IgD-negative memory B cell (primary cell): ENCODE measurements around the gene TRAP1. TPM values are rescaled to one million over a fixed set of nuclear protein-coding genes. Genes with fewer than 3 reads are reported as not detected.
A peak's percentile ranks its signal among the peaks of the same experiment; 100 is the strongest.

Source experiments
- H3K27ac Mint-ChIP-seq, 3 donors: one replicate each; pipeline ENCODE4 v1.8.0; 2020 to 2022; ENCODE audit warnings: mild to moderate bottlenecking in 3 of 3, mixed read lengths in 3 of 3, moderate library complexity in 1 of 3
- H3K27me3 Mint-ChIP-seq: one replicate; pipeline ENCODE4 v1.8.0; 2021; ENCODE audit warnings: mixed read lengths
- H3K36me3 Mint-ChIP-seq: one replicate; pipeline ENCODE4 v1.8.0; 2020; ENCODE audit warnings: mild to moderate bottlenecking, mixed read lengths
- H3K4me1 Mint-ChIP-seq, 3 donors: one replicate each; pipeline ENCODE4 v1.8.0; 2020 to 2022; ENCODE audit warnings: mixed read lengths in 3 of 3, mild to moderate bottlenecking in 1 of 3
- H3K4me3 Mint-ChIP-seq, 4 donors: one replicate each; pipeline ENCODE4 v1.8.0; 2020 to 2022; ENCODE audit warnings: mild to moderate bottlenecking in 4 of 4, mixed read lengths in 4 of 4, moderate library complexity in 3 of 4
- H3K9me3 Mint-ChIP-seq, 3 donors: one replicate each; pipeline ENCODE4 v1.8.0; 2020 to 2021; ENCODE audit warnings: mixed read lengths in 3 of 3, mild to moderate bottlenecking in 1 of 3
- polyA plus RNA-seq: library from polyadenylated mRNA; unstranded; fragments of 300-500 nt; fragmentation: Illumina TruSeq; gene quantifications from one replicate; pipeline ENCODE4 v1.2.3, GENCODE V29; 2021

Gene TRAP1
- polyA plus RNA-seq, 1 donor from 2014 or later = 62.7 TPM

DNA sequence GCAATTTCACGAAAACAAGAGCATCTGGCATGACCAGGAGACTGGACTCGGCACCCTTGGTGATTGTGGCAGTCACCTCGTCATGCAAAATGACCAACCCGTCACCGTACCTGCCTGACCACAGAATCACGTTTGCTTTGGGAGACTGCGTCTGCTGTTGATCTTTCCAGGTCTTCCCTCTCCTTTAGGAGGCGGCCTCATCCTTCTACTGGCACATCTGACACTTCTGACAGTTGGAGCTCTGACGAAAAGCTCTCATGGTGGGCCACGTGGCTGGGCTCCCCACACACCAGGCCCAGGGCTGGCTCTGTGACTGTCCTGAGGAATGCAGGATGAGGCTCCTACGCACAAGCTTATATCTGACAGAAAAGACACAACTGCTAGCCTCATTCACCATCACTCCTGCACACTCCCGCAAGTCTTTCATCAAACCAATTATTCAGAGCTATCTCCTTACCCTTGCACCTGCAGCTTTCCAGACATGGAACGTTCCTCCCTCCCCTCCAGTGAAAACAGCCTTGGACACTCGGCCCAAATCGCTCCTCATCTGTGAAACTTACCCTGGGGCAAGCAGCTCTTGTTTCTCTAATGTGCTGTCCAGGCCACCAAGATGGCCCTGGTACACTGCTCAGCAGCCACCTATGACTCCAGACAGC, 3.6 kb downstream of the TRAP1 start:
- Mint-ChIP-seq H3K4me1 (peaks cover 17 to 27% (median 23%) of the 10 kb centered on the region in 3 donors), H3K9me3 (no peaks in the 10 kb centered on the region), H3K36me3 (no peaks in the 10 kb centered on the region), H3K27me3 (no peaks in the 10 kb centered on the region), H3K4me3 (peak overlapping the region in 2 of 4 donors; percentile 40 to 49), H3K27ac (peak overlapping the region in 1 of 3 donors; percentile 74)

DNA sequence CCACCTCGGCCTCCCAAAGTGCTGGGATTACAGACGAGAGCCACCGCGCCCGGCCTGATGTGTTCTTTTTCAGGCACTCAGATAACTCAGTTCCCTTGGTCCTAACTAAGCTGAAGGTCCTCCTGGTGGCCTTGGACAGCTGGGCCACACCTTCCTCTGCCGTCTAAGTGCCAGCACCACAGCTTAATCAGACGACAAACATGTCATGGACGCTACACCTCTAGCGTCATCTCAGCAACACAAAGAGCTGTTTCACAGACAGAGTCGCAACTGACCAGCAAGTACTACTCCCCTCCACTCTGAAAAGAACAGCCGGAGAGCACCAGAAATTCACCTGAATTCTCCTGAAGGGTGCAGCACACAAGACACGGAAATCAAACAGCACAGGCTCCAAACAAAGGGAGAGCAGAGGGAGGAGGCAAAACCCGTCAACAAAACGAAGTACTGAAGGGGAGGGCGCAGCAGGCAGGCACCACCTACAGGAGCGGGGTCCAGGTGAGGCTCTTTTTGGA, 4.4 kb downstream of the TRAP1 start:
- Mint-ChIP-seq H3K4me1 (peaks cover 14 to 25% (median 20%) of the 10 kb centered on the region in 3 donors), H3K36me3 (no peaks in the 10 kb centered on the region), H3K27ac (no peak overlapping the region), H3K4me3 (peak overlapping the region in 2 of 4 donors; percentile 4 to 47), H3K9me3 (no peaks in the 10 kb centered on the region), H3K27me3 (no peaks in the 10 kb centered on the region)

- Mint-ChIP-seq H3K9me3 (no peaks in the 10 kb centered on the region), H3K36me3 (peaks cover 4% of the 10 kb centered on the region), H3K4me3 (no peak overlapping the region), H3K27me3 (no peaks in the 10 kb centered on the region), H3K4me1 (peaks cover 2 to 4% (median 4%) of the 10 kb centered on the region in 3 donors), H3K27ac (no peak overlapping the region)
Measured at GRCh38 chr16:3706253-3707012, 10.9 kb downstream of the TRAP1 start.

- Mint-ChIP-seq H3K9me3 (no peaks in the 10 kb centered on the region), H3K27me3 (no peaks in the 10 kb centered on the region), H3K36me3 (peaks cover 5% of the 10 kb centered on the region), H3K4me1 (peaks cover 4 to 6% (median 5%) of the 10 kb centered on the region in 3 donors), H3K27ac (no peak overlapping the region), H3K4me3 (no peak overlapping the region)
Measured at GRCh38 chr16:3702082-3702481, 15.2 kb downstream of the TRAP1 start.

- peak overlapping the region in 1 of 4 donors; percentile 41 for H3K4me3 Mint-ChIP-seq
- no peak overlapping the region for H3K27ac Mint-ChIP-seq
- peaks cover 5% of the 10 kb centered on the region for H3K36me3 Mint-ChIP-seq
- H3K9me3 Mint-ChIP-seq = no peaks in the 10 kb centered on the region
- H3K27me3 Mint-ChIP-seq = no peaks in the 10 kb centered on the region
- peaks cover 4 to 6% (median 5%) of the 10 kb centered on the region in 3 donors for H3K4me1 Mint-ChIP-seq
Measured at GRCh38 chr16:3701531-3701930, 15.8 kb downstream of the TRAP1 start.

DNA sequence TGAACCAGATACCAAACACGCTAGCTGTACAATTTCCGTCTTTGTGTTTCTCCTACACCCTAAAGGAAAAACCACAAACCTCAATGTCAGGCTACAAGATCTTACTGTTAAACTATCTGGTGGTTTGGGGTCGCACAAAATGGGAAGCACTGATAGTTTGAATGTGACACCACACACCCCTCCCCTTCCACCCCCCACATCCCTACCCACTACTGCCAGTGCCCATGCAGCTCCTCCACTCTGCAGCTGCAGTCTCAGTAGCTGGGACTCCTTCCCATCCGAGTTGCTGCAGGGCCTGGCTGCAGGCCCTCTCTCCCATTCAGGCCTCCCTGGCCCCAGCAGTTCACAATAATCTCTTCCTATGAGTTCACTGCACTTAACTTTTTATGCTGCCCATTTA, 18.4 kb downstream of the TRAP1 start:
- peaks cover 0 to 8% (median 7%) of the 10 kb centered on the region in 3 donors for H3K4me1 Mint-ChIP-seq
- peaks cover 4% of the 10 kb centered on the region for H3K36me3 Mint-ChIP-seq
- no peak overlapping the region for H3K4me3 Mint-ChIP-seq
- no peaks in the 10 kb centered on the region for H3K27me3 Mint-ChIP-seq
- no peaks in the 10 kb centered on the region for H3K9me3 Mint-ChIP-seq
- H3K27ac Mint-ChIP-seq = no peak overlapping the region

DNA sequence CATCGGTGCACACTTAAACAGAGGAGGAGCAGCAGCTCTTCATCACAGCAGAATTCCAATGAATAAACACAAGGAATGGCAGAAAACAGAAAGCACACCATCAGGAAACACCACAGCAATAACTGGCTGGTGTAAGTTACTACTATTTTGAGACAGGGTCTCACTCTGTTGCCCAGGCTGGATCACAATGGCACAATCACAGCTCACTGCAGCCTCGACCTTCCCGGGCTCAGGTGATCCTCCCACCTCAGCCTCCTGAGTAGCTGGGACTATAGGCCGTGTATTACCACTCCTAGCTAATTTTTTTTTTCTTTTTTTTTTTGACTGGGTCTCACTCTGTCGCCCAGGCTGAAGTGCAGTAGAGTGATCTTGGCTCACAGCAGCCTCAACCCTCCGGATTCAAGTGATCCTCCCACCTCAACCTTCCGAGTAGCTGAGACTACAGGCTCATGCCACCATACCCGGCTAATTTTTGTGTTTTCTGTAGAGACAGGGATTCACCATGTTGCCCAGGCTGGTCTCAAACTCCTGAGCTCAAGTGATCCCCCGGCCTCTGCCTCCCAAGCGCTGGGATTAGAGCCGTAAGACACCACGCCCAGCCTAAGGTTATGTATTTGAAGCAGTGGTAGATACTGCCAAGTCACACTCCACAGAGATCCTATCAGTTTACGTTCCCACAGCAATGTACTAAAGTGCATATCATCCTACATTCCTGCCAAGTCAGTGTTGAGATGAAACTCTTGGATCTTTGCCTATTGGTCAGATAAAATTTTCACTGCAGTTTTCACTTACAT, 20.7 kb downstream of the TRAP1 start:
- no peak overlapping the region for H3K27ac Mint-ChIP-seq
- H3K9me3 Mint-ChIP-seq = no peaks in the 10 kb centered on the region
- H3K4me3 Mint-ChIP-seq = peak overlapping the region in 1 of 4 donors; percentile 59
- peaks cover 0 to 7% (median 6%) of the 10 kb centered on the region in 3 donors for H3K4me1 Mint-ChIP-seq
- no peaks in the 10 kb centered on the region for H3K27me3 Mint-ChIP-seq
- peaks cover 4% of the 10 kb centered on the region for H3K36me3 Mint-ChIP-seq

DNA sequence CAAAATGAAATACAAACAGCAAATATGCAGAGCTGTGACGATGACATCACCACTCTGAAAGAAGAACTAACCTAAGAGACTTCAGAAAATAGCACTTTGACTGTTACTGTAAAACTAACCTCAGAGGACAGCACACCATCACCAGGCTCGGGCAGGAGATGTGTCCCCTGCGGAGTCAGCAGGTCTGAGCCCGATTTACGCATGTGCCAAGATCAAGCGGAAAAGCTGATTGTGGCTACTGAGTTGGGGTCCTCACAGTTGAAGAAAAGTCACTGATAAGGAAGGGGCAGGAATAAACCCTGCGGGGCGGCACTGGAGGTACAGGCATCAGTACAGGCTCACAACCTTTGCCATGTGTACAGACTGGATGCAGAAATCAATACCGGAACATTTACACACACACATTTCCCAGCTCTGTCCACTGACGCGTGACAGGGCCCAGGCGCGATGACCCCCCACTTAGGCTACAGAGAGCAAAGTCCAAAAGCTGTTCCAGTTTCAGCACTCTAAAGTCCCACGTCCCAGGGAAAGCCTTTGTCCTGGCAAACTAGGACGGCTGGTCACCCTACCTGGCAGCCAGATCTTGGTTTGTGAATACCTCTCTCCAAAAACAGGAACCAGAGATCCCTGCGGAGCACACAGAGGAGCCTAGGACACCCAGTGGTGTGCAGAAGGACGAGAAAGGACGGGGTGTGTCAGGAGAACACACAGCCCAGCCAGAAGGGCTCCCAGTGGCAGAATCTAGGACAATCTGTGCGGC, 21.5 kb downstream of the TRAP1 start:
- Mint-ChIP-seq H3K27me3 (no peaks in the 10 kb centered on the region), H3K4me1 (peaks cover under 1 to 7% (median 7%) of the 10 kb centered on the region in 3 donors), H3K4me3 (peak overlapping the region in 1 of 4 donors; percentile 59), H3K9me3 (no peaks in the 10 kb centered on the region), H3K36me3 (peaks cover 2% of the 10 kb centered on the region), H3K27ac (no peak overlapping the region)

GRCh38 chr16:3694051-3694450, 23.3 kb downstream of the TRAP1 start:
- Mint-ChIP-seq H3K36me3 (peaks cover 1% of the 10 kb centered on the region), H3K27ac (no peak overlapping the region), H3K4me3 (no peak overlapping the region), H3K27me3 (no peaks in the 10 kb centered on the region), H3K9me3 (no peaks in the 10 kb centered on the region), H3K4me1 (peaks cover 6 to 11% (median 9%) of the 10 kb centered on the region in 3 donors)

GRCh38 chr16:3691761-3692160, 25.6 kb downstream of the TRAP1 start:
- Mint-ChIP-seq H3K27me3 (no peaks in the 10 kb centered on the region), H3K27ac (no peak overlapping the region), H3K4me3 (no peak overlapping the region), H3K36me3 (peaks cover 1% of the 10 kb centered on the region), H3K4me1 (peaks cover 6 to 11% (median 7%) of the 10 kb centered on the region in 3 donors), H3K9me3 (no peaks in the 10 kb centered on the region)

- Mint-ChIP-seq H3K36me3 (peaks cover 1% of the 10 kb centered on the region), H3K9me3 (no peaks in the 10 kb centered on the region), H3K4me1 (peaks cover 5 to 9% (median 6%) of the 10 kb centered on the region in 3 donors), H3K27ac (peak overlapping the region in 1 of 3 donors; percentile 13), H3K4me3 (peak overlapping the region in 1 of 4 donors; percentile 19), H3K27me3 (no peaks in the 10 kb centered on the region)
Measured at GRCh38 chr16:3690980-3691720, 26.2 kb downstream of the TRAP1 start.

GRCh38 chr16:3690470-3690928, 26.8 kb downstream of the TRAP1 start:
- H3K4me1 Mint-ChIP-seq = peaks cover 5 to 7% (median 6%) of the 10 kb centered on the region in 3 donors
- H3K4me3 Mint-ChIP-seq = peak overlapping the region in 1 of 4 donors; percentile 19
- H3K9me3 Mint-ChIP-seq = no peaks in the 10 kb centered on the region
- peaks cover 1% of the 10 kb centered on the region for H3K36me3 Mint-ChIP-seq
- no peaks in the 10 kb centered on the region for H3K27me3 Mint-ChIP-seq
- peak overlapping the region in 2 of 3 donors; percentile 5 to 13 for H3K27ac Mint-ChIP-seq

- no peak overlapping the region for H3K4me3 Mint-ChIP-seq
- no peaks in the 10 kb centered on the region for H3K9me3 Mint-ChIP-seq
- H3K27me3 Mint-ChIP-seq = no peaks in the 10 kb centered on the region
- peaks cover 1% of the 10 kb centered on the region for H3K36me3 Mint-ChIP-seq
- peaks cover 4 to 6% (median 6%) of the 10 kb centered on the region in 3 donors for H3K4me1 Mint-ChIP-seq
- H3K27ac Mint-ChIP-seq = no peak overlapping the region
Measured at GRCh38 chr16:3689731-3690130, 27.6 kb downstream of the TRAP1 start.
